ENCODE results near the gene ANO1. TPM values are rescaled to one million over a fixed set of nuclear protein-coding genes. Genes with fewer than 3 reads are reported as not detected.

Gene ANO1
- polyA plus RNA-seq, 4 donors = 1.1 to 8.3 (median 2.9) TPM; not detected in 1

- 72 to 76% (median 75%) methylated on average over 21 of the region's 21 CpGs for WGBS, 3 donors
- no peak overlapping the region for H3K27ac ChIP-seq (ENCODE audit: low read depth in 1 of 3, low read length in 2 of 3)
- no peak for DNase-seq
Measured at GRCh38 chr11:70124321-70125000, 46.3 kb downstream of the ANO1 start.

GRCh38 chr11:70126494-70126893, 48.4 kb downstream of the ANO1 start:
- 83 to 88% (median 87%) methylated on average over 15 to 17 of the region's 17 CpGs for WGBS, 3 donors
- Histone ChIP-seq H3K9me3 (ENCODE audit: control insufficient read depth in 2 of 2, insufficient read depth in 1 of 2, low read depth in 1 of 2, low read length in 1 of 2) (no peaks in the 10 kb centered on the region), H3K36me3 (ENCODE audit: control insufficient read depth in 3 of 3, insufficient read depth in 2 of 3, low read depth in 1 of 3, low read length in 3 of 3) (peaks cover 0 to 4% (median 0%) of the 10 kb centered on the region in 3 donors), H3K4me1 (ENCODE audit: control insufficient read depth in 3 of 3, insufficient read depth in 2 of 3, low read depth in 1 of 3, low read length in 2 of 3) (no peaks in the 10 kb centered on the region), H3K27ac (ENCODE audit: low read depth in 1 of 3, low read length in 2 of 3) (no peak overlapping the region), H3K4me3 (ENCODE audit: low read depth in 1 of 3, low read length in 3 of 3) (no peak overlapping the region), H3K27me3 (ENCODE audit: control insufficient read depth in 3 of 3, insufficient read depth in 3 of 3, low read length in 3 of 3) (peaks cover 0 to 3% (median 0%) of the 10 kb centered on the region in 3 donors)
- FAIRE-seq = no peak
- no peak for DNase-seq

More at GRCh38 chr11:70124321-70125000, 46.3 kb downstream of the ANO1 start:
- H3K9me3 ChIP-seq (ENCODE audit: control insufficient read depth in 2 of 2, insufficient read depth in 1 of 2, low read depth in 1 of 2, low read length in 1 of 2) = no peaks in the 10 kb centered on the region
- H3K36me3 ChIP-seq (ENCODE audit: control insufficient read depth in 3 of 3, insufficient read depth in 2 of 3, low read depth in 1 of 3, low read length in 3 of 3) = peaks cover 0 to 2% (median 0%) of the 10 kb centered on the region in 3 donors
- FAIRE-seq = no peak
- H3K4me3 ChIP-seq (ENCODE audit: low read depth in 1 of 3, low read length in 3 of 3) = no peak overlapping the region
- no peaks in the 10 kb centered on the region for H3K4me1 ChIP-seq (ENCODE audit: control insufficient read depth in 3 of 3, insufficient read depth in 2 of 3, low read depth in 1 of 3, low read length in 2 of 3)
- peaks cover 0 to 5% (median 3%) of the 10 kb centered on the region in 3 donors for H3K27me3 ChIP-seq (ENCODE audit: control insufficient read depth in 3 of 3, insufficient read depth in 3 of 3, low read length in 3 of 3)

GRCh38 chr11:70127653-70128434, 49.7 kb downstream of the ANO1 start:
- FAIRE-seq = no peak
- Histone ChIP-seq H3K9me3 (ENCODE audit: control insufficient read depth in 2 of 2, insufficient read depth in 1 of 2, low read depth in 1 of 2, low read length in 1 of 2) (no peaks in the 10 kb centered on the region), H3K4me1 (ENCODE audit: control insufficient read depth in 3 of 3, insufficient read depth in 2 of 3, low read depth in 1 of 3, low read length in 2 of 3) (no peaks in the 10 kb centered on the region), H3K4me3 (ENCODE audit: low read depth in 1 of 3, low read length in 3 of 3) (no peak overlapping the region), H3K27me3 (ENCODE audit: control insufficient read depth in 3 of 3, insufficient read depth in 3 of 3, low read length in 3 of 3) (peaks cover 0 to 3% (median 0%) of the 10 kb centered on the region in 3 donors), H3K36me3 (ENCODE audit: control insufficient read depth in 3 of 3, insufficient read depth in 2 of 3, low read depth in 1 of 3, low read length in 3 of 3) (peaks cover 0 to 9% (median 0%) of the 10 kb centered on the region in 3 donors), H3K27ac (ENCODE audit: low read depth in 1 of 3, low read length in 2 of 3) (no peak overlapping the region)
- 74 to 82% (median 80%) methylated on average over 6 of the region's 6 CpGs for WGBS, 3 donors
- DNase-seq = no peak

- FAIRE-seq = no peak
- Histone ChIP-seq H3K4me1 (ENCODE audit: control insufficient read depth in 3 of 3, insufficient read depth in 2 of 3, low read depth in 1 of 3, low read length in 2 of 3) (no peaks in the 10 kb centered on the region), H3K27me3 (ENCODE audit: control insufficient read depth in 3 of 3, insufficient read depth in 3 of 3, low read length in 3 of 3) (peaks cover 0 to under 1% (median 0%) of the 10 kb centered on the region in 3 donors), H3K27ac (ENCODE audit: low read depth in 1 of 3, low read length in 2 of 3) (no peak overlapping the region), H3K36me3 (ENCODE audit: control insufficient read depth in 3 of 3, insufficient read depth in 2 of 3, low read depth in 1 of 3, low read length in 3 of 3) (peaks cover 0 to 9% (median 0%) of the 10 kb centered on the region in 3 donors), H3K4me3 (ENCODE audit: low read depth in 1 of 3, low read length in 3 of 3) (no peak overlapping the region), H3K9me3 (ENCODE audit: control insufficient read depth in 2 of 2, insufficient read depth in 1 of 2, low read depth in 1 of 2, low read length in 1 of 2) (no peaks in the 10 kb centered on the region)
- DNase-seq = no peak
- WGBS, 3 donors = 77 to 83% (median 82%) methylated on average over 14 of the region's 14 CpGs
Measured at GRCh38 chr11:70128435-70128906, 50.4 kb downstream of the ANO1 start.

DNA sequence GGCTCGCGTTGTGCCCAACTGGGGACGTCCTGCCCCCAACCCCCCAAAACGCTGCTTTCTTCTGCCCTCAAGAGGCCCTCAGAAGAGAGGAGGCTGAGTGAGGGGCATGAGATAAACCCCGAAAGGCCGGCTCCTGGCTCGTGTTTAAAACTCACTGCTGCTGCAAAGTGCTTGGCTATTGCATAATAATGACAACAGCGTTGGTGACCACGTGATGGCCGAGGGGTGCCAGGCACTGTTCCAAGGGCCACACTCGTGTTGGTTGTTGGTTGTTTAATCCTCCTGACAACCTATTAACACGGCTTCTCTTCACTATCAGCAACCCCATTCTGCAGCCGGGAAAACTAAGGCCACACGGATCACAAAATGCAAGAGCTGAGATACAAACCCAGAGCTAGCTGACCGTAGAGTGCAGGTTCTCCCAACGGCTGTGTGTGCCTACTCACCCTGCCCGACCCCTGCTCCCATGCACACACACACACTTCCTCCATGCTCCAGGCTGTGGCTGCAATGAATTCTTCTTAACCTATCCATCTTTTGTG, 51.0 kb downstream of the ANO1 start:
- no peak overlapping the region for H3K27ac ChIP-seq (ENCODE audit: low read depth in 1 of 3, low read length in 2 of 3)
- H3K27me3 ChIP-seq (ENCODE audit: control insufficient read depth in 3 of 3, insufficient read depth in 3 of 3, low read length in 3 of 3) = no peaks in the 10 kb centered on the region
- WGBS, 3 donors = 64 to 69% (median 67%) methylated on average over 17 of the region's 17 CpGs
- H3K4me1 ChIP-seq (ENCODE audit: control insufficient read depth in 3 of 3, insufficient read depth in 2 of 3, low read depth in 1 of 3, low read length in 2 of 3) = no peaks in the 10 kb centered on the region
- no peak overlapping the region for H3K4me3 ChIP-seq (ENCODE audit: low read depth in 1 of 3, low read length in 3 of 3)
- peaks cover 0 to 9% (median 0%) of the 10 kb centered on the region in 3 donors for H3K36me3 ChIP-seq (ENCODE audit: control insufficient read depth in 3 of 3, insufficient read depth in 2 of 3, low read depth in 1 of 3, low read length in 3 of 3)
- FAIRE-seq (no peak), DNase-seq (no peak)
- no peaks in the 10 kb centered on the region for H3K9me3 ChIP-seq (ENCODE audit: control insufficient read depth in 2 of 2, insufficient read depth in 1 of 2, low read depth in 1 of 2, low read length in 1 of 2)

DNA sequence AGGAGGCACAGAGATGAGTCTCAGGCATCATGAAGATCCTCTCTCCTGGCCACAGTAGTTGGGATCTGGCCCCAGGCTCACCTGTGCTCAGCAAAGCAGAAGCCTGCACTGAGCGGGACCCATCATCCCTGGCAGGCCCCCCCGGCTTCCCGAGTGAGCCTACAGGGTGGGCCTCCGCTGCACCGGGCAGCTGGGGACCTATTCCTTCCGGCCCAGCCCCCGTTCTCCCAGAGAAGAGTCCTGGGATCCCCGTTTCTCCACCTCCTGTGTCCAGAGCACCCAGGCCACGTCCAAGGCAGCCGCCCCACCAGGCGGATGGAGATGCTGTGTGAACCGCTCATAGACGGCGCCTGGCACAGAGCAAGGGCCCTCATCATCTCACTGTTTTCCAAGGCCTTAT, 52.5 kb downstream of the ANO1 start:
- no peak overlapping the region for H3K27ac ChIP-seq (ENCODE audit: low read depth in 1 of 3, low read length in 2 of 3)
- DNase-seq = no peak
- no peaks in the 10 kb centered on the region for H3K4me1 ChIP-seq (ENCODE audit: control insufficient read depth in 3 of 3, insufficient read depth in 2 of 3, low read depth in 1 of 3, low read length in 2 of 3)
- peaks cover 0 to 9% (median 0%) of the 10 kb centered on the region in 3 donors for H3K36me3 ChIP-seq (ENCODE audit: control insufficient read depth in 3 of 3, insufficient read depth in 2 of 3, low read depth in 1 of 3, low read length in 3 of 3)
- H3K27me3 ChIP-seq (ENCODE audit: control insufficient read depth in 3 of 3, insufficient read depth in 3 of 3, low read length in 3 of 3) = peaks cover 0 to 5% (median 0%) of the 10 kb centered on the region in 3 donors
- no peak overlapping the region for H3K4me3 ChIP-seq (ENCODE audit: low read depth in 1 of 3, low read length in 3 of 3)
- no peak for FAIRE-seq
- 87 to 95% (median 92%) methylated on average over 14 of the region's 14 CpGs for WGBS, 3 donors
- no peaks in the 10 kb centered on the region for H3K9me3 ChIP-seq (ENCODE audit: control insufficient read depth in 2 of 2, insufficient read depth in 1 of 2, low read depth in 1 of 2, low read length in 1 of 2)

DNA sequence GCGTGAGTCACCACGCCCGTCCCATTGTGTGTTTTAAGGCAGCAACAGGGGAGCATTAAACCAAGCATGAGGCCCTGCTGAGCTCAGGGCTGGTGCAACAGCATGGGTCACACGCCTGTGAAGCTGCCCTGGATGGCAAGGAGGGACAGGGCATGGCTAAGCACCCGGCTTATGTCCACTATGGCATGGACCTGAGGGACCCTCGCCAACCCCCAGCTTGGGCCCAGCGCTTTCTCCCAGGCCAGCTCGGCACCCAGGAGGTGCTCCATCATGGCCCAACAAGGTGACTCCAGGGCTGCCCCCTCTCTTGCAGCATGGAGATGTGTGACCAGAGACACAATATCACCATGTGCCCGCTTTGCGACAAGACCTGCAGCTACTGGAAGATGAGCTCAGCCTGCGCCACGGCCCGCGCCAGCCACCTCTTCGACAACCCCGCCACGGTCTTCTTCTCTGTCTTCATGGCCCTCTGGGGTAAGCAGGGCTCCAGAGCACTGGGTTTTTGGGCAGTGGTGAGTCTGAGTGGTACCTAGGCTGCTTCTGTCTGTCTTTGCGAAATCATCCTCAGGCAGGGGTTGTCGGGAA, 53.6 kb downstream of the ANO1 start:
- 85 to 89% (median 85%) methylated on average over 19 of the region's 19 CpGs for WGBS, 3 donors
- no peak for FAIRE-seq

DNA sequence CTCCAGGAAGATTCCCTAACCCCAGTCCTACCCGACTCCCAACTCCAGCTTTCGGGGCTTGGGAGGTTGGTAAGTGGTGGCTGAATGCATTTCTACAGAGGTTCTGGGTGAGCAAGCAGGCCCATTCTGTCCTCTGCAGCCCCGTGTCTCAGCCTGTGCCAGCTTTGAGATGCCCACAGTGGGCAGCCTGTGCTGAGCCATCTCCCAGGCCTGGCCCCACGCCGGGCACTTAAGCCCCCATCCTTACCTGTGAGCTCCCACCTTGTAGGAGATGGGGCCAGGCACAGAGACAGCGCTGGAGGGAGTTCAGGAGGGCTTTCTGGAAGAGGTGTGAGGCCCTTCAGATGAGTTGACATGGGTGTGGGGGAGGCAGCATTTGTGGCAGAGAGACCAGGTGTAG, 54.5 kb downstream of the ANO1 start:
- Histone ChIP-seq H3K27ac (ENCODE audit: low read depth in 1 of 3, low read length in 2 of 3) (no peak overlapping the region), H3K9me3 (ENCODE audit: control insufficient read depth in 2 of 2, insufficient read depth in 1 of 2, low read depth in 1 of 2, low read length in 1 of 2) (no peaks in the 10 kb centered on the region), H3K4me1 (ENCODE audit: control insufficient read depth in 3 of 3, insufficient read depth in 2 of 3, low read depth in 1 of 3, low read length in 2 of 3) (no peaks in the 10 kb centered on the region), H3K36me3 (ENCODE audit: control insufficient read depth in 3 of 3, insufficient read depth in 2 of 3, low read depth in 1 of 3, low read length in 3 of 3) (peaks cover 0 to 9% (median 0%) of the 10 kb centered on the region in 3 donors), H3K4me3 (ENCODE audit: low read depth in 1 of 3, low read length in 3 of 3) (no peak overlapping the region), H3K27me3 (ENCODE audit: control insufficient read depth in 3 of 3, insufficient read depth in 3 of 3, low read length in 3 of 3) (peaks cover 0 to 5% (median 0%) of the 10 kb centered on the region in 3 donors)
- no peak for FAIRE-seq
- 70 to 84% (median 71%) methylated on average over 6 of the region's 6 CpGs for WGBS, 3 donors
- no peak for DNase-seq

More for the DNA sequence above, 53.6 kb downstream of the ANO1 start:
- Histone ChIP-seq H3K27ac (ENCODE audit: low read depth in 1 of 3, low read length in 2 of 3) (no peak overlapping the region), H3K36me3 (ENCODE audit: control insufficient read depth in 3 of 3, insufficient read depth in 2 of 3, low read depth in 1 of 3, low read length in 3 of 3) (peaks cover 0 to 9% (median 0%) of the 10 kb centered on the region in 3 donors), H3K27me3 (ENCODE audit: control insufficient read depth in 3 of 3, insufficient read depth in 3 of 3, low read length in 3 of 3) (peaks cover 0 to 5% (median 0%) of the 10 kb centered on the region in 3 donors), H3K9me3 (ENCODE audit: control insufficient read depth in 2 of 2, insufficient read depth in 1 of 2, low read depth in 1 of 2, low read length in 1 of 2) (no peaks in the 10 kb centered on the region), H3K4me3 (ENCODE audit: low read depth in 1 of 3, low read length in 3 of 3) (no peak overlapping the region), H3K4me1 (ENCODE audit: control insufficient read depth in 3 of 3, insufficient read depth in 2 of 3, low read depth in 1 of 3, low read length in 2 of 3) (no peaks in the 10 kb centered on the region)
- DNase-seq = no peak

Measured in small intestine (tissue), 7 donors.